Cardiac atrium fibroblast (primary cell): ENCODE data around the gene PIGO. TPM values are rescaled to one million over a fixed set of nuclear protein-coding genes. Genes with fewer than 3 reads are reported as not detected.

Experiments used
- total RNA-seq: library from RNA; depleted of rRNA; stranded (reverse); fragments of >200 nt; gene quantifications from 2 replicates; pipeline ENCODE4 v1.2.3, GENCODE V29; 2015

The PIGO gene
- total RNA-seq = 14.3 and 16.5 TPM in 2 replicates

DNA sequence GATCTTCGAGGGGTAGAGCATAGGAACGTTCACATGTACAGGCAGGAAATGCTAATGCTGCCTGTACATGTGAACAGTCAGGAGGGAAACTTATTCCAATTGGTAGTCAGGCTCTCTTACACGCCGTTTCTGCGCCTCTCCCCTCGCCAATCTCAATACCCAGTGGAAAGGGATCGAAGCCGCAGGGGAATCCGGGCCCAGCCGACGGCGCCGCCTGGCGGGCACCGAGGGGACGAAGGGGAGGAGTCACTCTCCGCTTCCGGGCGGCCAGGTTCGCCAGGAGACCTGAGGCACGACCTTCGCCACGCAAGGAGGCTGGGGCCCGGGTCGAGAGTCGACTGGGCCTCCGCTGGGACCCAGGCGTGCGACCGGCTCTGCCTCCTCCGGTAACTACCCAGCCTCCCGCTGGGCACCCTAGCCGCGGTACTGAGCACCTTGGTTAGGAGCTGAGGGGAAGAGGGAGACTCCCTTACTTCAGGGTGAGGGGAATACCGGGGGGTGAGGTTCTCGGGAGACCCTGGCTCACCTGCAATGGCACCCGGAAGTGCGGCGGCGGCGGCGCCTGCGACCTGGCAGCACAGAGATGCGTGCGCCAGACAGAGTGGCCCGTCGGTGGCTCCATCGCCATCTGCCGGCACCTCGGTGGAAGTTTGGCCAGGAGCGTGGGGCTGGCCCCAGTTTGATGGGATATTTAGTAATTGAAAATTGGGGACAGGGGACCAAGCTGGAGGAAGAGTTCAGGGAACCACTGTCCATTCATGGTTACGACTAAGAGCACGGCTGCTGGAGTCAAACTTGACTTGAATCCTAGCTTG is at the start of gene PIGO:
Gene PIGO (minus strand): TSS at position 557 of the 815 bp plus-strand sequence. CDS start 1,026 bp downstream, outside the sequence.

DNA sequence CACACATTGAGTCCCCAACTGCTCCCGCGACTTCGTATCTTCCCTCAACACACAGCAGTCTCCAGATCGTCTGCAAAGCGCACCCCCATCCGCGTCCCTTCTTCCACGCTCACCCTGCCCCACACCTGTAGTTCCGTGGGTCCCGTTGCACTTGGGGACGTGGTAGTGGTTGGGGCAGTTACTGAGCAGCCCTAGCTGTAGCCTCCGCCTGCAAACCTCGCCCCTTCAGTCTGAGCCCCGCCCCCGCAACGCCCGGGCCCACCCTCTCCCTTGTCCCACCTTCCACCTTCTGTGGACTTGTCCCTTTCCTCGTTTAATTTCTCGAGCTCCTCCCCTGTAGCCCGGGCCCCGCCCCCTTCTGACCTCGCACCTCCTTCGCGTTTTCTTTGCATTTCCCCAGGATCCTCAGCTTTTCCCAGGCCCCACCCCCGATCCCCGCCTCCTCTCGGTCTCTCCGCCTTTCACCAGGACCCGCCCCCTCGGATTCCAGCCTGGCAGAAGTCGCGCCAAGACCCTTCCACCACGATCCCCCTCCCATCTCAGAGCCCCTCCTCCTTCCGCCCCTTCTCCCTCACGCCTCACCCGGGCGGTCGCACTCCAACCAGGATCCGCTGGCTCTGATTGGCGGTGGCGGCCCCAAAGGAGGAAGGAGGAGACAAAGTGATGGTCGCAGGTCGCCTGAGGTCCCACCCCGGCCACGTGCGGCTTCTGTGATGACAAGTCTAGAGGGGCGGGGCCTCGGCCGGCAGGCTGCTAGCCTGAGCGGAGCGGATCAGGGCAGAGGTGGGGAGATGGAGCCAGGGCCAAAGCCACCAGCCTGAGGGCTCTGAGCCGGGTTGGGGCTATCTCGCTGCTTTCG is 19.5 kb upstream of the PIGO start, which contains the start of gene ATOSB:
Gene ATOSB (minus strand): TSS at position 183 of the 859 bp plus-strand sequence. CDS start 7,588 bp downstream, outside the sequence.

GRCh38 chr9:35102769-35103659 is 6.6 kb upstream of the PIGO start, which contains the start of gene STOML2:
Gene STOML2, minus strand, starts transcription at chr9:35103131. Its CDS starts 37 bp downstream, at chr9:35103094.

GRCh38 chr9:35079426-35080341 is 16.7 kb downstream of the PIGO start, which contains the start of gene FANCG:
Gene FANCG, minus strand, starts transcription at chr9:35079942. Its CDS starts 418 bp downstream, at chr9:35079524.

GRCh38 chr9:35072461-35073278 is 23.7 kb downstream of the PIGO start, which contains the start of gene VCP:
Gene VCP, minus strand, starts transcription at chr9:35072625. Its CDS starts 272 bp downstream, at chr9:35072353.

Other genes with a start within 250 kb of the PIGO start
- gene PHF24, start 138.3 kb downstream of the PIGO start, total RNA-seq = not detected in 2 replicates
- gene DNAJB5, start 106.8 kb downstream of the PIGO start, total RNA-seq = 4.9 and 14.6 TPM in 2 replicates
- gene VCP, start 24.0 kb downstream of the PIGO start, total RNA-seq = 262 and 287 TPM in 2 replicates
- 6.5 and 10.4 TPM in 2 replicates for gene FANCG, start 16.6 kb downstream of the PIGO start, total RNA-seq
- gene STOML2, start 6.5 kb upstream of the PIGO start, total RNA-seq = 116 and 119 TPM in 2 replicates
- 25.5 and 28.5 TPM in 2 replicates for gene ATOSB, start 19.3 kb upstream of the PIGO start, total RNA-seq
- 14.8 and 16.2 TPM in 2 replicates for gene UNC13B, start 65.4 kb upstream of the PIGO start, total RNA-seq